ENCODE results near the gene SAP25.

DNA sequence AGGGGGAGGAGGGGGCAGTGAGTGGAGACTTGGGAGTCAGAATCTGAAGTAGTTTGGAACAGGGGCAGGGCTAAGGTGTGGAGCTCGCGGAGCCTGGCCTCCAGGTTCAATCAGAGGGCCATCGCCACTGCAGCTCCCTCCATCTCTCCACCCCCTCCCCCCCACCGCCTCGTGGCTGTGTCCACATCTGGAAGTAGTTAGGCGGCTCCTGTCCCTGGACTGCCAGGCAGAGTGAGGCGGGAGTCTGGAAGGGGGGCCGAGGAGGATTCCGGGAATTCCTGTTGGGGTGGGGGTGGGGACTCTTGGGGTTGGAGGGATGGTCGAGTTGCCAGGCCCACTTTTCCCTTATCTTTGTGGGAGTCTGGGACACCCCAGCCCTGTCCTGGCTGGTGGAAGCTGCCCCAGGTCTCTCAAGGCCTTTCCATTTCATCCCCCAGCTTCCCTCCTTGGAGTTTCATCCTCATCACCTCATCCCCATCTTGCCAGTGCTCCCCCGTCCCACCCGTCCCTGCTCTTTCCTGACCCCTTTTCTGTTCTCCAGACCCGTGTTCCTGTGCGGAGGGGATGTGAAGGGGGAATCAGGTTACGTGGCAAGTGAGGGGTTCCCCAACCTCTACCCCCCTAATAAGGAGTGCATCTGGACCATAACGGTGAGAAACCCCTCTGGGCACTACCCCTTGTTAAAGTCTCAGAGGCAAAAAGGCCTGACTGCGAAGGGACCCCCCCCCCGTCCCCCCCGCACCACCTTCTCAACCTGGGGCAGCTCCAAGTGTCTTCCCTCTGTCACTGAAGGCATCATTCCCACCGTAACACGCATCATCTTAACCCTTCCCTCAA, 29.4 kb upstream of the SAP25 start:
- TF ChIP-seq, protein P1, sequence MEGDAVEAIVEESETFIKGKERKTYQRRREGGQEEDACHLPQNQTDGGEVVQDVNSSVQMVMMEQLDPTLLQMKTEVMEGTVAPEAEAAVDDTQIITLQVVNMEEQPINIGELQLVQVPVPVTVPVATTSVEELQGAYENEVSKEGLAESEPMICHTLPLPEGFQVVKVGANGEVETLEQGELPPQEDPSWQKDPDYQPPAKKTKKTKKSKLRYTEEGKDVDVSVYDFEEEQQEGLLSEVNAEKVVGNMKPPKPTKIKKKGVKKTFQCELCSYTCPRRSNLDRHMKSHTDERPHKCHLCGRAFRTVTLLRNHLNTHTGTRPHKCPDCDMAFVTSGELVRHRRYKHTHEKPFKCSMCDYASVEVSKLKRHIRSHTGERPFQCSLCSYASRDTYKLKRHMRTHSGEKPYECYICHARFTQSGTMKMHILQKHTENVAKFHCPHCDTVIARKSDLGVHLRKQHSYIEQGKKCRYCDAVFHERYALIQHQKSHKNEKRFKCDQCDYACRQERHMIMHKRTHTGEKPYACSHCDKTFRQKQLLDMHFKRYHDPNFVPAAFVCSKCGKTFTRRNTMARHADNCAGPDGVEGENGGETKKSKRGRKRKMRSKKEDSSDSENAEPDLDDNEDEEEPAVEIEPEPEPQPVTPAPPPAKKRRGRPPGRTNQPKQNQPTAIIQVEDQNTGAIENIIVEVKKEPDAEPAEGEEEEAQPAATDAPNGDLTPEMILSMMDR (IDR thresholded peaks at IDR 0.05), result no peak
- no peak for TF ChIP-seq EZH2 (IDR thresholded peaks at IDR 0.05; ENCODE audit: borderline replicate concordance, insufficient read depth, low read depth, low read length, poor library complexity, severe bottlenecking)
